GM19452 (cell line): ENCODE results near the gene RBBP8.
"Not testable (repeated sequence)": the region's sequence is repeated elsewhere in the genome, so short reads cannot be mapped to it uniquely, and the experiment has no call there.

Experiments
- ATAC-seq: cut with Tn5 transposase; IDR thresholded peaks from one replicate; pipeline ENCODE4 v1.9.1; 2021; ENCODE audit not compliant: unreplicated experiment

RBBP8 gene

DNA sequence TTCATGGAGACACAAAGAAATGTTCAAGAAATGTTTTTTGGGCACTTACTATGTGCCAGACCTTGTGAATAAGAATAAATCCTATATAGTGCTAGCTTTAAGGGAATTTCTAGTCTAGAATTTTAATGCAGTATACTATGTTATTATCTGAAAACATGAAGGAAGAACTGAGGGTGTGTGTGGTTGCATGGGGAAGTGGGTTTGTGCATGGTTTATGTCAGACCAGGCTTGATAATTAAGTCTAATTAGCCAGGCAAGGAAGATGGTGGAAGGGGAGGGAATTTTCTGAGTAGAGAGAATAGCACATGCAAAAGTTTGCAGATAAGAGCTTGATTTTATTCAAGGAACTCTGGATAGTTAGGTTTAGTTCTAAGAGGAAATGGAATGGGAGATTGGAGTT lies 6.5 kb downstream of the RBBP8 start:
- ATAC-seq, result no peak

DNA sequence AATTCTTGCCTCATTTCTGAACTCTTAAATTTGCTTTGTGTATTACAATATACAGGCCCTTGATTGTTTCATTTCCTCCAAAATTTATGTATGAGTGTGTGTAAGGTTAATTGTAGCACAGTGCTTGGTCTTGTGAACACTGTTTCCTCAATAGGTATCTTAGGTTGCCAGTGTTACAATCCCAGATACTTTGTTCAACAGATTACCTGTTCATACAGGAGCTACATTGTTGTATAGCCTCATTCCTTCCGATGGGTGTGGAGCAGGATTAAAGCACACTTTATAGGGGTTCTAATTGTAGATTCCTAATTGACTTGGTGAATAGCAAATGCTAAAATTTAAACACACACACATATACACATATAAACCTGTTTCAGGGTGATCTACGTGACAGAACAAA lies 10.7 kb downstream of the RBBP8 start:
- ATAC-seq, result no peak

DNA sequence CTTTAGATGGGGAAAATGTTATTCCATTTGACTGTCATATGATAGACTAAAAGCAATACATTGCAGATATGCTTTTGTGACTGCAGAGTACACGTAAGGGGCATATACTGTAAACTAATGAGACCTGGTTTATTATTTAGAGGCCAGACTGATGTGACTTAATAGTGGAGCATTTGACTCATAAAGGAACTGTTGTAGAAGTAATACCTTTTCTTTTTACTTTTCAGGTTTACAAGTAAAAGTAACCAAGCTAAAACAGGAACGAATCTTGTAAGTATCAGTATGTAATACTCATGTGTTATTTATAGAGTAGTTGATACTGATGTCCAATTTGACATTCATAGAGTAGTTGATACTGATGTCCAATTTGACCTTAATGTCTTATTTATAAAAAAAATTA lies 13.1 kb downstream of the RBBP8 start:
- ATAC-seq, result no peak

DNA sequence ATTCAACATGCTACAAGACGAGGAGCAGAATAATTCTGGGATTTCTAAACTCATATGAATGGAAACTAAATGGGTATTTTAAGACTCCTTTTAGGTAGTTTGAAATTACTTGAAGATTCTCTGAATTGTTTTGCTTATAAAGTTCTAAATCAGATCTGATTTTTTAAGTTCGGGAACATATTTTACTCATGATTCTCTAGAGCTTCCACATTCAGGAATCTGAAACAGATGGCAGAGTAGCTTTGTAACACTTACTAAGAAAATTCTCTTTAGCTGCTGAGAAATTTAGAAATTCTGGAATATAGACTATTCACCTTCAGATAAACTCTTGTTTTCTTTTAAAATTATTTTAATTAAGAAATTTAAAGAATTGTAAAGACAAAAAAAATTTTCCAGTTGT lies 13.7 kb downstream of the RBBP8 start:
- no peak for ATAC-seq

DNA sequence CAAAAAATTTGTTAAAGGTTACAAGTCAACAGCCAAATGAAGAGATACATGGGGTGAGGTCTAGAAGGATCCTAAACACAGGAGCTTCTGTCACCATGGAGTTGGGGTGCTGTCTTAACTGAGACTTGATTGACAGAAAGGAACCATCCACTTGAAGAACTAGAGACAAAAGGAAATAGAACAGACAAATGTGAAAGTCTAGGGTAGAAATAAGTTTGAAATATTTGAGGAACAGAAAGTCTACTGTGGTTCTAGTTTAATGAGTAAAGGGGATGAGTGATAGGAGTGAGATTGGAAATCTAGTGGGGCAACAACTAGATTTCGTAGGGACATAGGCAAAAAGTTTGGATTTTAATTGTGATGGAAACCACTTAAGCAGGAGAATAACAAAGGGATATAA lies 18.7 kb downstream of the RBBP8 start:
- no peak for ATAC-seq

DNA sequence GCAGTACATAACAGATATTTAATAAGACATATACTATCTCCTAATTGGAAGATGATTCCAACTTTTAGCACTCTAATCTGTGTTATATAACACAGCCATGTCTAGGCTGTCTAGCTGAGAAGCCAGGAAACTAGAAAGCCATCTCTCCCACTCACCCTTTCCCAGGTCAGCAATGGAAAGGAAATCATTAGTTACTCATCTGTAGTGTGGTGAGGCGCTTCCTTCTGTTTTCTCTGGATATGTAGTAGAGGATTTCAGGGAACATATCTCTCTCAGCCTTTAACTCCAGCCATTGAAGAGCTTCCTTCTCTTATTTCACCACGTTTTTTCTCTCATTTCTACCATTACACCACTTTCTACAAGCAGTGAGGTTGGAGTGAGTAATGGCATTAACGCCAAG lies 19.4 kb downstream of the RBBP8 start:
- ATAC-seq, result no peak

DNA sequence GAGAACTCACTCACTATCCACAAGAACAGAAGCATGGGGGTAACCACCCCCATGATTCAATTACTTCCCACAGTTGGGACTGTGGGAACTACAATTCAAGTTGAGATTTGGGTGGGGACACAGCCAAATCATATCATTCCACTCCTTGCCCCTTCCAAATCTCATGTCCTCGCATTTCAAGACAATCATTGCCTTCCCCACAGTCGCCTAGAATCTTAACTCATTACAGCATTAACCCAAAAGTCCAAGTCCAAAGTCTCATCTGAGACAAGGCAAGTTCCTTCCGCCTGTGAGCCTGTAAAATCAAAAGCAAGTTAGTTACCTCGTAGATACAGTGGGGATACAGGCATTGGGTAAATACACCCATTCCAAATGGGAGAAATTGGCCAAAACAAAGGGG lies 20.9 kb downstream of the RBBP8 start:
- not testable (repeated sequence) for ATAC-seq

DNA sequence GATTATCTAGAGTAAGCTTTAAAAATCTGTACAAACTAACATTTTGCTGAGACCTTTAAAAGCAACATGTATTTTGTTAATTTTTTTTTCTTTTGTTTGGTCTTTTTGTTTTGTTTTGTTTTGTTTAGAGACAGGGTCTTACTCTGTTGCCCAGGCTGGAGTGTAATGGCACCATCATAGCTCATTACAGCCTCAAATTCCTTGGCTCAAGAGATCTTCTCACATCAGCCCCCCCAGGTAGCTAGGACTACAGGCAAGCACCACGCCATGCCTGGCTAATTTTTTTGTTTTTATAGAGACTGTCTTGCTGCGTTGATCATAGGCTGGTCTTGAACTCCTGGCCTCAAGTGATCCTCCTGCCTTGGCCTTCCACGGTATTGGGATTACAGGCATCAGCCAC lies 23.1 kb downstream of the RBBP8 start:
- ATAC-seq, result no peak

DNA sequence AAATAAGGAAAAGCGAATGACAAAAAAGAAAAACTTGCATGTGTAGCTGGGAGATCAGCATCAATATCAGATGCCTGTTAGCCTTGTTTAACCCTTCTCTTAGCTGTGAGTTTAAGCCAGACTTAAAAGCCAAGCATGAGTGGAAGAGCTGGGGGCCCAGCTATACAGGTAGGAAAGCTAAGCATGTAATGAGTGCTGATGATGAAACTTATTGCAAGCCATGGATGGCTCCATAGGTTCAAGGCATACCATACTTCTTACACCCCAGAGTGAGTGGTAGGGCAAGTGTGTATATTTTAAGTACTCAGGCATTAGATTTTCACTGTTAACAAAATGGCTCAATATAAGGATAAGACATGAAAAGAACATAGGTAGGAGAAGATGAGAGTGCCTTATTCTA lies 28.0 kb downstream of the RBBP8 start:
- no peak for ATAC-seq

DNA sequence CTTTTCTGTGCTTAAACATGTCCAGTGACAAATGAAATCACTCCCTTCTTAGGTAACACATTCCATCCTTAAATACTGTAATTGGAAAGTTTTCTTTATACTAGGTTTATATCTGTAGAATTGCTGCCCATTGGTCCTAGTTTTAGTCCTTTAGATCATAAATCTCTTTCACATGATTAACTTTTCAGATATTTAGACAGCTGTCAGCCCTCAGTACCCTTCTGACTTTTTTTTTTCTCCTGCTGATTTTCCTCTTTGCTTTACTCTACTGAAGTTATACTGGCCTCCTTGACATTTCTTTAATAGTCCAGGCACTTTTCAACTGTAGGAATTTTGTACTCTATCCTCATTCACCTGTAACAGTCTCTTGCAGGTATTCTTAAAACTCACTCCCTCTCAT lies 28.9 kb downstream of the RBBP8 start:
- ATAC-seq, result no peak

DNA sequence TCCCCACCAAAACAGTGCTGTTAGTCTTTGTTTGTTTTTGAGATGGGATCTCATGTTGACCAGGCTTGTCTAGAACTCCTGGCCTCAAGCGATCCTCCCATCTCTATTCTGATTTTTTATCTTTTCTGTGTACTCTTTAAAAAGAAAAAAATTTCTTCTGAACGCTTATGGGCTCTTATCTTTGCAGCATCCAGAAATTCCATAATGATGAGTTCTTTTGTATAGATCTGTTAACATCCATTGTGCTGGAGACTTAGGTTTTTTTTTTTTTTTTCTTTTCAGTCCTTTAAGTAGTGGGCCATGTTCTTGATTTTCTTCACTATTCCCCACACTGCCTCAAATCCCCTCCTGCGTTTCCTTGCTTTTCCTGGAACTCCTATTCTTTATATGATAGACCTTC lies 31.0 kb downstream of the RBBP8 start:
- ATAC-seq, result no peak

DNA sequence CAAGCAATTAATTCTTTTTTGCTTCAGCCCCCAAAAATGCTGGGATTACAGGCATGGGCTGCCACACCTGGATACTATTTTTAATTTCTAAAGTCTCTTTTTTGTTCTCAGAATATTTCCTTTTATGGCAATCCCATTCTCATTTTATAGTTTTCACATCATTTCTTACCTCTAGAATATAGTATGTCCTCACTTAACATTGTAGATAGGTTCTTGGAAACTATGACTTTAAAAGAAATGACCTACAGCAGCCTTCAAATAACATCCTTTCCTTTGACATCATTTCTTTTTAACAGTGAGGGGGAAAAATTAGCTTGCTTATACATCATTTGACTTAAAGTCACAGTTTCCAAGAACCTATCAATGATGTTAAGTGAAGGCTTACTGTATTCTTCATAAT lies 31.6 kb downstream of the RBBP8 start:
- ATAC-seq, result no peak

DNA sequence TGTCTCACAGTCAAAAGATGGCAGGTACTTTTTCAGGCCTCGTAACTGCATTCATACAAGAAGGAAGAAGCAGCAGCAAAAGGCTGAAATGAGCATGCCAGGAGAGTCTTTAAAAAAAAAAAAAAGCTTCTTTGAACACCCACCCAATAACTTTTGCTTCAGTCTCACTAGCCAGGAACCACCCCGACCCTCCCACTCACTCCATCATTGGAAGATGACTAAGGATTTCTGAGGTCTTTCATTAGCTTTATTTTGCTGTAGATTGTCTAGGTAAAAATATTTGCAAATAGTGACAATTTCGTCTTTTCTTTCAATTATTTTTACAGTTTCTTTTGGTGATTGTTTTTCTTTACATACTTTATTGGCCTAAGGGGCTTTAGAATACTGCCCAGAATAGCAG lies 37.9 kb downstream of the RBBP8 start:
- ATAC-seq, result no peak

DNA sequence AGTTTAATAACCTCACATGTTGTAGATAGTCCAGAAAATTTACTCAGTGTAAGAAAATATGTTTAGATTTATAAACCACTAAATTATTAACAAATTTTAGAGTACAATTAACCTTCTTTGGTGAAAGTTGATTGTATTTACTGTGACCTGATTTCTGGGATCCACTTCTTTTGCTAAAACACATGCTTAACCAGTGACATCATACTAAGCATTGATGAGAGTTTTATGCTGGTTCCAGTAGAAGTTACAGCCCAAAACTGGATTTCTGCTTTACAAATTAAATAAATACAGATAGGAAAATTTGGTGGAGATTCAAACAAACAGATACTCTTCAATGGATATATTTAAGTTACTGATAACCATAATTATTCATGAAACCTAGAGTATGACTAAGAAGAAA lies 40.9 kb downstream of the RBBP8 start:
- no peak for ATAC-seq

DNA sequence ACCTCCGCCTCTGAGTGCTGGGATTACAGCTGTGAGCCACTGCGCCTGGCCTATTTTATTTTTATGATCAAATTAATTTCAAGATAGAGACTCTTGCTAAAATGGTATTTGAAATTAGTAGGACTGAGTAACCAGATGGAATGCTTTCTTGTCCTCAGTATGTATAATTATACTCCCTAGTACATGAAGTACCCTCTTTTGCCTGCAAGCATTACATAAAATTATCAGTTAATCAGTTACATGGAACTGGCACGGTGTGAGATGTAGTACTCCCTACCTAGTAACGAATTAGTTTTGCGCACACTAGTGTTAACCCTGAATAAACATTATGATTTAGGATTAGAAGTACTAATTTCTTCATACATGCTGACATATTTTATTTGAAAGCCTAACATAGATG lies 41.6 kb downstream of the RBBP8 start:
- no peak for ATAC-seq

DNA sequence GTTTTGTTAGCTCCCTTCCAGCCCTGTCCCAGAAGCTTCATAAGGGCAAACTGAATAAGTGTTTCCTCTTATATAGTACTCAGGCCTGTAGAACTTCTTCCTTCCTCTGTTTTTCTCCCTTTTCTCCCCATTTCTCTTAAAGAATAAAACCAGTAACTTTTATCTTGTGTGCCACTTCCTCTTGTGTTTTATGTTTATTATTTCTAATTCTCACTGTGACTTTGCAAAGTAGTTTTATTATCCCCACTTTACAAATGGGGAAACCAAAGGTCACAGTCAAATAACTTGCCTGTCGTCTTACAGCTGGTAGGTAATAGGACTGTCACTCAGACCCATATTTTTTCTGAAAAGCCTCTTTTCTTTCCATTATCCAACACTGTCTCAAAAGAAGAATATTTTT lies 42.4 kb downstream of the RBBP8 start:
- no peak for ATAC-seq

DNA sequence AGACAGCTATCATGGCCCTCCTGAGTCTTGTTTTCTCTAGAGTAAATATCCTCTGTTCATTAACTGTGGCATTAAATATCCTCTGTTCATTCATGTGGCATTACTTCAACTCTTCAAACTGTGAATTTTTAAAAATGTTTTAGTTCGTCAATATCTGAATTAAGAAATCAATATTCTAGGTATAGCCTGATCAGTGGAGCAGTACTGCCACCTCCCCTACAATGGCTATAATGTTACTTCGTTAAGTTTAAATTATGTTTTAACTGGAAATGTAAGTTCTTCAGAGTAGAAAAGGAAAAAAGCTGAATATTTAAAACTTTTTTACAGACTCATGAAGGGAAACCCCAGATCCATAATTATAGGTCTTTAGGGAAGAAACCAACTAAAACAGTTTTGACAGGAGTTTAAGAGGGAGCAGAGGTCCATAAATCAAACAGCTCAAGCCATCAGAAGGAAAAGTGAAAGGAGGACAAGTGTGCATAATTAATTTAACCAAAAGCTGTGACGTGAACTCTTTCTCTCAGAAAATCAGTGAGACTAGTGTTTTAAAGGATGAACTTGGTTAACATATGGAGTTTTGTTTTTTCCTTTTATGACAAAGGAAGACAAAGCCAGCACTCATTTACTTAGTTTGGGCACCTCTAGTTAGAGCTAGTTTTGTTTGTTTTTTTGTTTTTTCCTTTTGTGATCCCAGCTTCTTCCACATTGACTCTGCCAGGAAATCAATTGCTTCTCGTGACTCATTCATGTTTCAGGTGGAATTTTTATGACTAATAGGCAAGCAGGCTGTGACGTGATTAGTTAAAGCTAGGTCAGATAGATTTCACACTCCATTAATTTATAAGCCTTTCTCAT lies 44.9 kb downstream of the RBBP8 start:
- peak; percentile 61 for ATAC-seq

DNA sequence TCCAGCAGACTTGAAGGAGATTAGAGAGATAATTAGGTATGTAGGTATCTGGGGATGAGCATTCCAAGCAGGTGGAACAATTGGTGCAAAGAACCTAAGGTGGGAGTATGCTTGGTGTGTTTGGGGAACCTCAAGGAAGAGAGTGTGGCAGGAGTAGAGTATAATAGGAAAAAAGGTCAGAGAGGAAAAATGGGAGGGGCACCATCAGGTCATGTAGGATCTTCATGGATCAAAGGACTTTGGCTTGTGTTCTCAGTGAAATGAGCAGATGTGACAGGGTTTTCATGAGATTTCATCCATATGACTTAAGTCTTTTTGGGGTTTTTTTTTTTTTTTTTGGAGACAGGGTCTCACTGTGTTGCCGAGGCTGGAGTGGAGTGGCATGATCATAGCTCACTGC lies 47.3 kb downstream of the RBBP8 start:
- no peak for ATAC-seq

DNA sequence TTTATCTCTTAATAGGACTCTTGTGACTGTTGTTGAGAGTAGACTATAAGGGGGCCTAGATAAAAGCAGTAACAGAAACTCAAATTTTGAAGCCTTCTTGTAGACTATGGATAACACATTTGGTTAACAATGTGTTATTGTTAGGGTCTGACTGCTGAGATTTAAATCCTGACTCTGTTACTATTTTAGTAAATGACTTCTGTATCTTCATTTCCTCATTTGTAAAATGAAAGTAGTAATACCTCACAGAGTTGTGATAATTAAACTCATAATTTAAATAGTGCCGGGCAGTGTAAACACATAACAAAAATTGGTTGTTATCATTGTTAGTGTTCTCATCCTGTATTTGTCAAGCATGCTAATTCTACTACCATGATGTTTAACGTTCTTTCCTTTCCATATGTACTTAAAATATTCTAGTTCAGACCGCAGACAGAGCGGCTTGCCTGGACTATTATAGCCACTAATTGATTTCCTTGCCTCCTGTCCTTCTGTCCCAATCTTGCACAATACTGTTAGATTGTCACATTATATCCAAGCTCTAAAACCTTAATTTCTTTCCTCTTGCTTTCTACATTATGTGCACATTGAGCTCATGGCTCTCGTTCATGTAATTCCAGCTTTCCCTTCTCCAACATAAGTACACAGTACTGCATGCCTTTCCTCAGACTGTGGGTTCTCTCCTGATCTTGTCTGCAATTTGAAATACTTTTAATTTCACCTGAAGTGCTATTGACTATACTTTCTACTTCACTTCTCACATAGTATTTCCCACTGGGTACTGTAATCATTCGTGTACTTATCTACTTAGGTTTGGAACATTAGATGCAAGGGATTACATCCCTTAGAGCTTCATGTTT lies 48.4 kb downstream of the RBBP8 start:
- ATAC-seq, result no peak

DNA sequence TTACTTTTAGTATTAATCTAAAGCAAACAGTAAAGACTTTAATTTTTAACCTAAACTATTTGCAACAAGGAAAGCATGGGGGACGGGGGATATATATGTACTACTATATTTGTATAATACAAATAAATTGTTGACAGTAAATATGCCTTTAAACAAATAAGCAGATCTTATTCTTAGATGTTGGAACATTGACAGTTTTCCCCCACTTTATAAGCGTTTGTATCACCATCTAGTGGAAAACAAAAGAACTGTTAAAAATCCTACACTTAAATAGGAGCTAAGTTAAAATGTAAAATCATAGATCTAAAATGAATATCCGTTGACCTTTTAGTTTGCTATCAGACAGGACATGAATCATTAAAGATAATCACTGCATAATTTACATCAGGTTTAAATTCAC lies 50.0 kb downstream of the RBBP8 start:
- ATAC-seq, result no peak

DNA sequence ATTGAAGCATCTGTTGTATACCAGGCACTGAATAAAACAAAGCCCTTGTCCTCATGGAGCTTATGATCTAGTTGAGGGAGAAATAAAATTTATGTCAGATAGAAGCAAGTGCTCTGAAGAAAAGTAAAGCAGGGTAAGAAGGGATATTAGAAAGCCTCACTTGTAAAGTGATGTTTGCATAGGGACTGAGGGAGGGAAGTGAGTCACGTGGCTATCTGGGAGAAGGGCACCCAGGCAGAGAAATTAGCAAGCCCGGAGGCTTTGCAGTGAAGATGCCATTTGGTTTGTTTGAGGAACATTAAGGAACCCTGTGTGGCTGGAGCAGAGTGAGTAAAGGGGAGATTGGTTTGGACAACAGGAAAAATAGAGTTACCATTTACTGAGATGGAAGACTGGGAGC lies 52.1 kb downstream of the RBBP8 start:
- ATAC-seq, result no peak

DNA sequence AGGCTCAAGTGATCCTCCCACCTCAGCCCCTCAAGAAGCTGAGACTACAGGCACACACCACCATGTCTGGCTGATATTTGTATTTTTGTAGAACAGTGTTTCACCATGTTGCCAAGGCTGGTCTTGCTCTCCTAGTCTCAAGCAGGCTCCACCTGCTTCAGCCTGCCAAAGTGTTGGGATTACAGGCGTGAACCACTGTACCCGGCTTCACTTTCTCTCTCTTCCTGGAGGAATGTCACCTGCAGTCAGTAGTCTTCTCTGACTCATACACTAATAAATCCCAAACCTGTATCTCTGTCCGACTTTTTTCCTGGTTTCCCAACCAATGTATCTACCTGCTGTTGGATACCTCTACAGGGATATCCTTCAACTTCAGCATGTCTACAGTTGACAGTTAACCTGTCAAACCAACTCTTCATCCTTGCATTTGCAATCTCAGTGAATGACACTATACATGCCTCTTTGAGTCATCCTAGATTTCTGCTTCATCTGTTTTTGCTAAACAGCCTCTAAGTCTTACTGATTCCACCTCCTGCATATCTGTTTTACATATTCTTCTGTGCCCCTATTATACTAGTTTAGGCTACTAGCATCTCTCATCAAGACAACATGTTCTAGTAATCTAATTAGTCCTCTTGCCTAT lies 54.5 kb downstream of the RBBP8 start:
- no peak for ATAC-seq
